HepG2 (cell line): ENCODE results near the gene CLIC3. TPM values are rescaled to one million over a fixed set of nuclear protein-coding genes. Genes with fewer than 3 reads are reported as not detected.

Source experiments
- DR1 ChIP-seq: sonication (generic); formaldehyde crosslinking; IDR thresholded peaks from 2 replicates; pipeline ENCODE4 v1.8.0; 2021; ENCODE audit warnings: mild to moderate bottlenecking, missing genetic modification reagents, inconsistent platforms
- GLI4 ChIP-seq: sonication (generic); formaldehyde crosslinking; IDR thresholded peaks from 2 replicates; pipeline ENCODE4 v1.5.1; 2020; ENCODE audit warnings: missing genetic modification reagents, mild to moderate bottlenecking, moderate library complexity, borderline replicate concordance
- IRF2 ChIP-seq: IDR thresholded peaks from 2 replicates; pipeline ENCODE4 v1.6.1; 2018; ENCODE audit warnings: missing genetic modification reagents, missing compliant biosample characterization
- IRF9 ChIP-seq: sonication (generic); formaldehyde crosslinking; IDR thresholded peaks from 2 replicates; pipeline ENCODE4 v1.8.0; 2022; ENCODE audit warnings: missing genetic modification reagents, mild to moderate bottlenecking, borderline replicate concordance
- MLLT10 ChIP-seq: sonication (generic); formaldehyde crosslinking; IDR thresholded peaks from 2 replicates; pipeline ENCODE4 v1.4.0; 2020; ENCODE audit warnings: missing genetic modification reagents
- NRL ChIP-seq: sonication (generic); formaldehyde crosslinking; IDR thresholded peaks from 2 replicates; pipeline ENCODE4 v1.5.0; 2020; ENCODE audit warnings: missing genetic modification reagents, mild to moderate bottlenecking, moderate library complexity, borderline replicate concordance
- PHF20 ChIP-seq: sonication (generic); formaldehyde crosslinking; IDR thresholded peaks from 2 replicates; pipeline ENCODE4 v1.5.0; 2020; ENCODE audit warnings: mild to moderate bottlenecking, missing genetic modification reagents
- PHF5A ChIP-seq: IDR thresholded peaks from one replicate; pipeline ENCODE4 v1.6.1; 2018; ENCODE audit warnings: low read depth, missing genetic modification reagents; ENCODE audit not compliant: unreplicated experiment
- POGZ ChIP-seq: sonication (generic); formaldehyde crosslinking; IDR thresholded peaks from 2 replicates; pipeline ENCODE4 v1.4.0; 2020; ENCODE audit warnings: mild to moderate bottlenecking, missing genetic modification reagents
- SKI ChIP-seq: fragments of 450-650 bp; IDR thresholded peaks from one replicate; pipeline ENCODE4 v1.6.1; 2018; ENCODE audit warnings: mild to moderate bottlenecking; ENCODE audit not compliant: partially characterized antibody
- YEATS4 ChIP-seq: sonication (generic); formaldehyde crosslinking; IDR thresholded peaks from 2 replicates; pipeline ENCODE4 v1.4.0; 2020; ENCODE audit warnings: missing genetic modification reagents, borderline replicate concordance
- ZBTB39 ChIP-seq: sonication (generic); formaldehyde crosslinking; IDR thresholded peaks from 2 replicates; pipeline ENCODE4 v1.5.0; 2020; ENCODE audit warnings: missing genetic modification reagents
- ZFP36L2 ChIP-seq: sonication (generic); formaldehyde crosslinking; IDR thresholded peaks from 2 replicates; pipeline ENCODE4 v1.4.0; 2020; ENCODE audit warnings: missing genetic modification reagents
- ZMYM2 ChIP-seq: sonication (generic); formaldehyde crosslinking; IDR thresholded peaks from 2 replicates; pipeline ENCODE4 v1.8.0; 2022; ENCODE audit warnings: mild to moderate bottlenecking, missing genetic modification reagents
- ZNF235 ChIP-seq: sonication (generic); formaldehyde crosslinking; IDR thresholded peaks from 2 replicates; pipeline ENCODE4 v1.8.1; 2023; ENCODE audit warnings: mild to moderate bottlenecking, missing genetic modification reagents, borderline replicate concordance
- ZNF331 ChIP-seq: sonication (generic); formaldehyde crosslinking; IDR thresholded peaks from 2 replicates; pipeline ENCODE4 v1.4.0; 2020; ENCODE audit warnings: missing genetic modification reagents
- ZNF451 ChIP-seq: sonication (generic); formaldehyde crosslinking; IDR thresholded peaks from 2 replicates; pipeline ENCODE4 v1.5.0; 2020; ENCODE audit warnings: mild to moderate bottlenecking, missing genetic modification reagents
- ZNF674 ChIP-seq: sonication (generic); formaldehyde crosslinking; IDR thresholded peaks from 2 replicates; pipeline ENCODE4 v1.5.0; 2020; ENCODE audit warnings: low read depth, mild to moderate bottlenecking, missing genetic modification reagents
- ZNF766 ChIP-seq: sonication (generic); formaldehyde crosslinking; IDR thresholded peaks from 2 replicates; pipeline ENCODE4 v1.5.0; 2020; ENCODE audit warnings: missing genetic modification reagents, borderline replicate concordance
- ZNF773 ChIP-seq: sonication (generic); formaldehyde crosslinking; IDR thresholded peaks from 2 replicates; pipeline ENCODE4 v1.4.0; 2020; ENCODE audit warnings: missing genetic modification reagents, borderline replicate concordance
- ZNF800 ChIP-seq: sonication (generic); formaldehyde crosslinking; IDR thresholded peaks from 2 replicates; pipeline ENCODE4 v1.4.0; 2020; ENCODE audit warnings: missing genetic modification reagents
- polyA plus RNA-seq, 8 experiments: library from polyadenylated mRNA; depleted of rRNA in 3 of 8; stranded (reverse) in 7 of 8; unstranded in 1 of 8; fragments of >200 nt; fragmentation: Illumina TruSeq in 4 of 8; extraction: Trizol in 4 of 8; gene quantifications; 2 replicates each; pipeline versions ENCODE4 v1.2.1 to v1.2.3, GENCODE V29; 2011 to 2016; ENCODE audit warnings: low read depth in 4 of 8, missing spikeins in 1 of 8, mixed read lengths in 1 of 8; ENCODE audit not compliant: insufficient read depth in 1 of 8
- total RNA-seq, 5 experiments: library from RNA; depleted of rRNA; stranded (reverse); fragments of >200 nt; fragmentation: Illumina TruSeq; extraction: Trizol; gene quantifications; 2 replicates each; pipeline ENCODE4 v1.2.3, GENCODE V29; 2016; ENCODE audit warnings: low read depth in 1 of 5
- TF ChIP-seq, protein P1 (sequence below): conservative IDR thresholded peaks from 2 replicates; pipeline ENCODE4 v1.6.1; 2018; ENCODE audit warnings: missing genetic modification reagents

CLIC3 gene
- total and polyA plus RNA-seq, 2 of the 13 experiments (the other 11 are each of a cell fraction or from before 2014, with no cell fraction given): 0.51 to 1.5 TPM

DNA sequence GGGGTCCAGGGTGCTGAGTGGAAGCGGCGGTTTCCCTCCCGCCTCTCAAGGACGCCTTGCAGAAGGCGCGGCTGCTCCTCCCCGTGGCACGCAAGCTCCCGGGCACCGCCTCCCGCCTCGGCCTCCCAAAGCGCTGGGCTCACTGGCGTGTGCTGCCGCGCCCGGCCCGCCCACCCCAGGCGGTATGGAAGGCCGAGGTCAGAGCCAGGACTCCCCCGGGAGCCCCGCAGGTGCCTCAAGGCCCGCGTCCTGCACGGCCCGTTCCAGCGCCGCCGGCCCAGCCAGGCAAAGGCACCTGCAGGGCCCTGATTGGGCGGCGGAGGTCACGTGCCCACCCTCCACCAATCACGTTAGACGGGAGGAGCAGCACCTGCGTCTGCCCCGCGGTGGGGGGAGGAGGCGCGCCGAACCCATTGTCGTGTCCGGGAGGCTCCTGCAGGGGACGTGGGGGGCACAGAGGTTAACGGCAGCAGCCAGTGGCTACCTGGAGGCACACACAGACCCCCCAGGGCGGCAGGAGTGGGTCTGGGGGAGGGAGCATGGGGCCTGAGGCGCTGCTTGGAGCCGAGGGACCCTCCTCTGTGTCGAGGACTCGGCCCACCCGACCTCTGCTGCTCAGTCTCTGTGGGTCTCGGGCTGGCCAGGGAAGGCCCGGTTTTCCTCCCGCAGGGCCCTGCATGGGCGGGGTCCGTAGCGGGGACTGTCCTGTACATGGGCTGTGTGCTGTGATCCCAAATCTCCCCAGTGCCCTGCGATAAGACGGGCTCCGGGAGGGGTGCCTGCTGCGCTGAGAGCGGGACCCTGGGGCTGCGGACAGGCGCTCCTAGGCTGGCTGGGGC lies 46.3 kb downstream of the CLIC3 start (continued):
- TF ChIP-seq ZNF800 (CRISPR knock-in tag) (0 out of 2 replicates have a peak, but pooled peaks have one; percentile 30), PHF20 (CRISPR knock-in tag) (no peak), IRF9 (CRISPR knock-in tag) (peak; percentile 74; the same call in 1 of the 2 replicates), ZMYM2 (CRISPR knock-in tag) (0 out of 2 replicates have a peak, but pooled peaks have one; percentile 43), ZFP36L2 (CRISPR knock-in tag) (no peak), ZNF235 (no peak; the same call in 1 of the 2 replicates), ZBTB39 (0 out of 2 replicates have a peak, but pooled peaks have one; percentile 19), DR1 (CRISPR knock-in tag) (peak; percentile 90), MLLT10 (CRISPR knock-in tag) (no peak), POGZ (CRISPR knock-in tag) (peak; percentile 33), SKI (peak; percentile 55), ZNF674 (no peak), ZNF451 (CRISPR knock-in tag) (peak; percentile 83; the same call in 1 of the 2 replicates), ZNF773 (CRISPR knock-in tag) (peak; percentile 62; the same call in 1 of the 2 replicates), NRL (CRISPR knock-in tag) (peak; percentile 86), ZNF331 (CRISPR knock-in tag) (peak; percentile 56), YEATS4 (CRISPR knock-in tag) (peak; percentile 37; the same call in 1 of the 2 replicates), PHF5A (CRISPR knock-in tag) (no peak), GLI4 (no peak), IRF2 (CRISPR knock-in tag) (peak; percentile 75; the same call in 1 of the 2 replicates), ZNF766 (peak; percentile 26; the same call in 1 of the 2 replicates)
- TF ChIP-seq, protein P1, sequence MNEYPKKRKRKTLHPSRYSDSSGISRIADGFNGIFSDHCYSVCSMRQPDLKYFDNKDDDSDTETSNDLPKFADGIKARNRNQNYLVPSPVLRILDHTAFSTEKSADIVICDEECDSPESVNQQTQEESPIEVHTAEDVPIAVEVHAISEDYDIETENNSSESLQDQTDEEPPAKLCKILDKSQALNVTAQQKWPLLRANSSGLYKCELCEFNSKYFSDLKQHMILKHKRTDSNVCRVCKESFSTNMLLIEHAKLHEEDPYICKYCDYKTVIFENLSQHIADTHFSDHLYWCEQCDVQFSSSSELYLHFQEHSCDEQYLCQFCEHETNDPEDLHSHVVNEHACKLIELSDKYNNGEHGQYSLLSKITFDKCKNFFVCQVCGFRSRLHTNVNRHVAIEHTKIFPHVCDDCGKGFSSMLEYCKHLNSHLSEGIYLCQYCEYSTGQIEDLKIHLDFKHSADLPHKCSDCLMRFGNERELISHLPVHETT (CRISPR knock-in tag): peak; percentile 70
